Measurements from ENCODE around the gene COPS2. TPM values are rescaled to one million over a fixed set of nuclear protein-coding genes. Genes with fewer than 3 reads are reported as not detected.

Gene COPS2
- total and polyA plus RNA-seq, 2 donors (not counting 1 experiment from before 2014, with no cell fraction given), result 92.2 to 98.1 TPM

GRCh38 chr15:49084285-49084570 is 71.2 kb downstream of the COPS2 start:
- no peak overlapping the region for H3K4me2 ChIP-seq (ENCODE audit: extremely low read depth, insufficient read depth, low read length)
- H3K4me3 ChIP-seq (replicated peaks in 1 of 4; ENCODE audit: control extremely low read depth in 1 of 4, insufficient read depth in 1 of 4, low read depth in 3 of 4, low read length in 4 of 4), result no peak overlapping the region
- H3K36me3 ChIP-seq (ENCODE audit: control insufficient read depth, insufficient read depth, low read length), result no peaks in the 10 kb centered on the region
- H3K4me1 ChIP-seq (ENCODE audit: control insufficient read depth, extremely low read depth, insufficient read depth, low read length), result peaks cover 6% of the 10 kb centered on the region
- no peaks in the 10 kb centered on the region for H3K9me3 ChIP-seq (ENCODE audit: control insufficient read depth, insufficient read depth, low read depth, low read length)
- no peaks in the 10 kb centered on the region for H3K79me2 ChIP-seq (ENCODE audit: control insufficient read depth, insufficient read depth, low read length)
- no peaks in the 10 kb centered on the region for H4K20me1 ChIP-seq (ENCODE audit: control insufficient read depth, extremely low read depth, insufficient read depth, low read length)
- no peak overlapping the region for H2AFZ ChIP-seq (ENCODE audit: low read length)
- no peak overlapping the region for H3K27ac ChIP-seq (ENCODE audit: insufficient read depth, low read length)
- no peaks in the 10 kb centered on the region for H3K27me3 ChIP-seq (ENCODE audit: control insufficient read depth, insufficient read depth, low read length)
- no peak overlapping the region for H3K9ac ChIP-seq (ENCODE audit: insufficient read depth, low read length)
- TF ChIP-seq EZH2 (IDR thresholded peaks at IDR 0.05; ENCODE audit: low read length, missing control alignments) (no peak), CTCF (conservative IDR thresholded peaks at IDR 0.05 in 1 of 2, IDR thresholded peaks at IDR 0.05 in 1 of 2; ENCODE audit: low read depth in 1 of 2, low read length in 2 of 2) (no peak)
- no peak for DNase-seq (ENCODE audit: low read depth in 2 of 2)

- no peak for TF ChIP-seq EZH2 (IDR thresholded peaks at IDR 0.05; ENCODE audit: low read length, missing control alignments)
- no peak for TF ChIP-seq CTCF (conservative IDR thresholded peaks at IDR 0.05 in 1 of 2, IDR thresholded peaks at IDR 0.05 in 1 of 2; ENCODE audit: low read depth in 1 of 2, low read length in 2 of 2)
- Histone ChIP-seq H3K9me3 (ENCODE audit: control insufficient read depth, insufficient read depth, low read depth, low read length) (no peaks in the 10 kb centered on the region), H3K4me1 (ENCODE audit: control insufficient read depth, extremely low read depth, insufficient read depth, low read length) (peaks cover 6% of the 10 kb centered on the region), H2AFZ (ENCODE audit: low read length) (peak overlapping the region; percentile 65), H3K4me3 (replicated peaks in 1 of 4; ENCODE audit: control extremely low read depth in 1 of 4, insufficient read depth in 1 of 4, low read depth in 3 of 4, low read length in 4 of 4) (no peak overlapping the region), H3K27ac (ENCODE audit: insufficient read depth, low read length) (peak overlapping the region; percentile 56), H3K9ac (ENCODE audit: insufficient read depth, low read length) (no peak overlapping the region), H4K20me1 (ENCODE audit: control insufficient read depth, extremely low read depth, insufficient read depth, low read length) (no peaks in the 10 kb centered on the region), H3K27me3 (ENCODE audit: control insufficient read depth, insufficient read depth, low read length) (no peaks in the 10 kb centered on the region), H3K36me3 (ENCODE audit: control insufficient read depth, insufficient read depth, low read length) (no peaks in the 10 kb centered on the region), H3K4me2 (ENCODE audit: extremely low read depth, insufficient read depth, low read length) (peak overlapping the region; percentile 66), H3K79me2 (ENCODE audit: control insufficient read depth, insufficient read depth, low read length) (no peaks in the 10 kb centered on the region)
- peak; percentile 71 to 73 for DNase-seq (ENCODE audit: low read depth in 2 of 2)
Observed at GRCh38 chr15:49083401-49084284, 71.8 kb downstream of the COPS2 start.

- peak overlapping the region; percentile 66 for H3K4me2 ChIP-seq (ENCODE audit: extremely low read depth, insufficient read depth, low read length)
Observed at GRCh38 chr15:49082960-49083359, 72.4 kb downstream of the COPS2 start.

More at GRCh38 chr15:49082960-49083359, 72.4 kb downstream of the COPS2 start:
- Histone ChIP-seq H3K36me3 (ENCODE audit: control insufficient read depth, insufficient read depth, low read length) (no peaks in the 10 kb centered on the region), H3K9me3 (ENCODE audit: control insufficient read depth, insufficient read depth, low read depth, low read length) (no peaks in the 10 kb centered on the region), H3K9ac (ENCODE audit: insufficient read depth, low read length) (no peak overlapping the region), H3K4me3 (replicated peaks in 1 of 4; ENCODE audit: control extremely low read depth in 1 of 4, insufficient read depth in 1 of 4, low read depth in 3 of 4, low read length in 4 of 4) (no peak overlapping the region), H3K27me3 (ENCODE audit: control insufficient read depth, insufficient read depth, low read length) (no peaks in the 10 kb centered on the region), H3K79me2 (ENCODE audit: control insufficient read depth, insufficient read depth, low read length) (no peaks in the 10 kb centered on the region), H2AFZ (ENCODE audit: low read length) (no peak overlapping the region), H3K4me1 (ENCODE audit: control insufficient read depth, extremely low read depth, insufficient read depth, low read length) (peaks cover 6% of the 10 kb centered on the region), H4K20me1 (ENCODE audit: control insufficient read depth, extremely low read depth, insufficient read depth, low read length) (no peaks in the 10 kb centered on the region), H3K27ac (ENCODE audit: insufficient read depth, low read length) (peak overlapping the region; percentile 56)
- TF ChIP-seq CTCF (conservative IDR thresholded peaks at IDR 0.05 in 1 of 2, IDR thresholded peaks at IDR 0.05 in 1 of 2; ENCODE audit: low read depth in 1 of 2, low read length in 2 of 2) (no peak), EZH2 (IDR thresholded peaks at IDR 0.05; ENCODE audit: low read length, missing control alignments) (no peak)
- DNase-seq (ENCODE audit: low read depth in 2 of 2), result peak; percentile 68 to 91
